Sigmoid colon (tissue), 7 donors: ENCODE results near the gene HTRA2. TPM values are rescaled to one million over a fixed set of nuclear protein-coding genes. Genes with fewer than 3 reads are reported as not detected.
"Not testable (repeated sequence)": the region's sequence is repeated elsewhere in the genome, so short reads cannot be mapped to it uniquely, and the experiment has no call there.

Source experiments
- DNase-seq: peaks from one replicate; pipeline ENCODE4 v3.0.0-alpha.2; 2019
- H3K27ac ChIP-seq, 4 donors: fragments of 200-600 bp; sonication (generic); one replicate each; pipeline ENCODE4 v1.5.1; 2016 to 2019; ENCODE audit warnings: mild to moderate bottlenecking in 1 of 4
- H3K27me3 ChIP-seq, 3 donors: fragments of 200-600 bp; sonication (generic); one replicate each; pipeline ENCODE4 v1.5.1; 2019; ENCODE audit warnings: mild to moderate bottlenecking in 1 of 3
- H3K36me3 ChIP-seq, 4 donors: fragments of 200-600 bp; sonication (generic); one replicate each; pipeline ENCODE4 v1.5.1; 2016 to 2019
- H3K4me1 ChIP-seq, 4 donors: fragments of 200-600 bp; sonication (generic); one replicate each; pipeline ENCODE4 v1.5.1; 2017 to 2019
- H3K4me3 ChIP-seq, 4 donors: fragments of 200-600 bp; sonication (generic); one replicate each; pipeline ENCODE4 v1.5.1; 2017 to 2019; ENCODE audit warnings: mild to moderate bottlenecking in 2 of 4, moderate library complexity in 1 of 4
- H3K9me3 ChIP-seq, 4 donors: fragments of 200-600 bp in 3 of 4; sonication (generic) in 3 of 4; one replicate each; pipeline versions ENCODE4 v1.5.1 to v1.6.1; 2013 to 2019
- EP300 ChIP-seq, 4 donors: sonication (generic); formaldehyde crosslinking; IDR thresholded peaks; one replicate each; pipeline ENCODE4 v1.6.1; 2017; ENCODE audit warnings: antibody characterized with exemption in 4 of 4
- POLR2A ChIP-seq, 2 donors: fragments of 450-650 bp; IDR thresholded peaks; one replicate each; pipeline ENCODE4 v1.6.1; 2016; ENCODE audit warnings: antibody characterized with exemption in 2 of 2, mild to moderate bottlenecking in 2 of 2, moderate library complexity in 2 of 2
- POLR2AphosphoS5 ChIP-seq, 4 donors: sonication (generic); formaldehyde crosslinking; IDR thresholded peaks; one replicate each; pipeline ENCODE4 v1.6.1; 2017; ENCODE audit warnings: antibody characterized with exemption in 4 of 4
- WGBS, 2 donors: extraction: QIAGEN DNeasy Blood & Tissue Kit; methylation state at CpG; one replicate each; pipeline ENCODE4 v1.1.7; 2013; 5-methylcytosine and 5-hydroxymethylcytosine counted together
- intact Hi-C: fragments of 100-400 bp; cut with DNase I; formaldehyde crosslinking; loops from one replicate; pipeline ENCODE4 v1.15.1; 2023
- polyA plus RNA-seq, 3 donors: library from polyadenylated mRNA; stranded (reverse); fragments of 200-250 nt; gene quantifications; one replicate each; pipeline ENCODE4 v1.2.3, GENCODE V29; 2013
- total RNA-seq, 4 donors: library from RNA; depleted of rRNA; stranded (reverse); fragments of >200 nt; gene quantifications; one replicate each; pipeline ENCODE4 v1.1.0, GENCODE V29; 2016
- TF ChIP-seq, protein P1 (sequence below), 4 experiments: fragments of 450-650 bp in 3 of 4; fragments of 200-600 bp in 1 of 4; IDR thresholded peaks; one replicate each; pipeline ENCODE4 v1.5.1; 2016 to 2019; ENCODE audit warnings: antibody characterized with exemption in 4 of 4, mild to moderate bottlenecking in 3 of 4, moderate library complexity in 2 of 4
- donor health status: healthy with polysubstance abuse.
- donor health status: Bipolar disorder and iron deficiency.
- donor health status: healthy.

HTRA2 gene
- total and polyA plus RNA-seq, 7 donors, result 19.7 to 39.8 (median 29.6) TPM

DNA sequence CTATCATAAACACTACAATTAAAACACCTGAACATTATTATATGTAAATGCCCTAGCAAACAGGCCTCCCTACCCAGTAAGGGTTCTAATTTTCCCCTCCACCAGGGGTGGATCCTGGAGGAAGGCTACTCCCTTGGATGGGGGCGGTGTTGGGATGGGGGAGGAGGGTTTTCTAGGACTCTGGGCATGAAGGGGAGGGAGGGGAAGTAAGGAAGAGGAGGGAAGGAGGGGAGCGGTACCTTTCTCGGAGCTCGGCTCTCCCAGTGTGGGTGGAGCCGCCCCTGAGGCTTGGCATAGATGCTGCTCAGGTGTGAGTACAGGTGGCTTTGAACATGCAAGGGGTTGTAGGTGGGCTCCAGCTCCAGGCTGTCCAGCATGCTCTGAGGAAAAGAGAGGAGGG, 30.2 kb downstream of the HTRA2 start:
- Histone ChIP-seq H3K4me3 (no peak overlapping the region), H3K36me3 (no peaks in the 10 kb centered on the region), H3K9me3 (no peaks in the 10 kb centered on the region), H3K27ac (no peak overlapping the region), H3K27me3 (peaks cover 0 to 8% (median 0%) of the 10 kb centered on the region in 3 donors), H3K4me1 (peaks cover 0 to 11% (median 5%) of the 10 kb centered on the region in 4 donors)
- TF ChIP-seq, protein P1, sequence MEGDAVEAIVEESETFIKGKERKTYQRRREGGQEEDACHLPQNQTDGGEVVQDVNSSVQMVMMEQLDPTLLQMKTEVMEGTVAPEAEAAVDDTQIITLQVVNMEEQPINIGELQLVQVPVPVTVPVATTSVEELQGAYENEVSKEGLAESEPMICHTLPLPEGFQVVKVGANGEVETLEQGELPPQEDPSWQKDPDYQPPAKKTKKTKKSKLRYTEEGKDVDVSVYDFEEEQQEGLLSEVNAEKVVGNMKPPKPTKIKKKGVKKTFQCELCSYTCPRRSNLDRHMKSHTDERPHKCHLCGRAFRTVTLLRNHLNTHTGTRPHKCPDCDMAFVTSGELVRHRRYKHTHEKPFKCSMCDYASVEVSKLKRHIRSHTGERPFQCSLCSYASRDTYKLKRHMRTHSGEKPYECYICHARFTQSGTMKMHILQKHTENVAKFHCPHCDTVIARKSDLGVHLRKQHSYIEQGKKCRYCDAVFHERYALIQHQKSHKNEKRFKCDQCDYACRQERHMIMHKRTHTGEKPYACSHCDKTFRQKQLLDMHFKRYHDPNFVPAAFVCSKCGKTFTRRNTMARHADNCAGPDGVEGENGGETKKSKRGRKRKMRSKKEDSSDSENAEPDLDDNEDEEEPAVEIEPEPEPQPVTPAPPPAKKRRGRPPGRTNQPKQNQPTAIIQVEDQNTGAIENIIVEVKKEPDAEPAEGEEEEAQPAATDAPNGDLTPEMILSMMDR (IDR thresholded peaks at IDR 0.05), result no peak
- TF ChIP-seq POLR2A (IDR thresholded peaks at IDR 0.05) (no peak), EP300 (IDR thresholded peaks at IDR 0.05) (no peak), POLR2AphosphoS5 (IDR thresholded peaks at IDR 0.05) (no peak)
- 18 to 54% methylated on average over 5 of the region's 5 CpGs for WGBS, 2 donors
- DNase-seq, result no peak
- intact Hi-C loops, result no loop called here

DNA sequence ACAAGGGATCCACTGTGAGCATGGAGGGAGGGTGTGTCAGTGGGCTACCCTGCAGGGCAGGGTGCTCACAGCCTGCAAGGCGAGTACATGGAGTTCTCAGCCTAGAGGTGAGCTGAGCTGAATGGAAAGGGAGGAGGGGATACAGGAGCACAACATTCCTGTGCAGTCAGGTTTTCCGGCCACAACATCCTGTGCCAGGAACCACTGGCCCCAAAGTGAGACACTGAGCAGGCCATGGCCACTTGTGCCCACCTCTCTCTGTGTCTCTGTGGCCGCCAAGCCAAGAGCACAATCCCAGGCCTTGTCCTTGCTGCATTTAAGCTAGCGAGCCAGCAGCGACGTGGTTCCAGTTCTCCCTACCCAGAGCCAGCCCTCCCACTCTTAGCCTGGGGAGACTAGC, 30.9 kb downstream of the HTRA2 start:
- Histone ChIP-seq H3K4me3 (no peak overlapping the region), H3K4me1 (peaks cover 0 to 5% (median under 1%) of the 10 kb centered on the region in 4 donors), H3K27ac (no peak overlapping the region), H3K27me3 (peaks cover 0 to 8% (median 0%) of the 10 kb centered on the region in 3 donors), H3K36me3 (no peaks in the 10 kb centered on the region), H3K9me3 (no peaks in the 10 kb centered on the region)
- 78 to 84% methylated on average over 6 of the region's 6 CpGs for WGBS, 2 donors
- DNase-seq, result no peak
- TF ChIP-seq, protein P1 (IDR thresholded peaks at IDR 0.05), result no peak
- no peak for TF ChIP-seq POLR2AphosphoS5 (IDR thresholded peaks at IDR 0.05)
- TF ChIP-seq EP300 (IDR thresholded peaks at IDR 0.05), result no peak
- no peak for TF ChIP-seq POLR2A (IDR thresholded peaks at IDR 0.05)
- intact Hi-C loops, result no loop called here

DNA sequence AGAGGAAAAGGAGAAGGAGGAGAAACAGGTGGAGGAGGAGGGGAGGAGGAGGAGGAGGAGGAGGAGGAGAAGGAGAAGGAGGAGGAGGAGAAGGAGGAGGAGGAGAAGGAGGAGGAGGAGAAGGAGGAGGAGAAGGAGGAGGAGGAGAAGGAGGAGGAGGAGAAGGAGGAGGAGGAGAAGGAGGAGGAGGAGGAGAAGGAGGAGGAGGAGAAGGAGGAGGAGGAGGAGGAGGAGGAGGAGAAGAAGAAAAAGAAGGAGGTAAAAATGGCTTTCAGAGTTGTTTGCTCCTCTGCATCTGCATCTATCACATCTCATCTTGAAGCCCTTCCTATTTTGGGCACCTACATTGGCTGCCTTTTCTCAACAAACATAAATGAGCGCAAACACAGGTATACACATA, 31.3 kb downstream of the HTRA2 start:
- H3K36me3 ChIP-seq, DNase-seq, H3K9me3 ChIP-seq, H3K27ac ChIP-seq, H3K27me3 ChIP-seq, H3K4me3 ChIP-seq, H3K4me1 ChIP-seq, intact Hi-C loops: not testable (repeated sequence)
- 95 to 98% methylated on average over 1 of the region's 1 CpG for WGBS, 2 donors

DNA sequence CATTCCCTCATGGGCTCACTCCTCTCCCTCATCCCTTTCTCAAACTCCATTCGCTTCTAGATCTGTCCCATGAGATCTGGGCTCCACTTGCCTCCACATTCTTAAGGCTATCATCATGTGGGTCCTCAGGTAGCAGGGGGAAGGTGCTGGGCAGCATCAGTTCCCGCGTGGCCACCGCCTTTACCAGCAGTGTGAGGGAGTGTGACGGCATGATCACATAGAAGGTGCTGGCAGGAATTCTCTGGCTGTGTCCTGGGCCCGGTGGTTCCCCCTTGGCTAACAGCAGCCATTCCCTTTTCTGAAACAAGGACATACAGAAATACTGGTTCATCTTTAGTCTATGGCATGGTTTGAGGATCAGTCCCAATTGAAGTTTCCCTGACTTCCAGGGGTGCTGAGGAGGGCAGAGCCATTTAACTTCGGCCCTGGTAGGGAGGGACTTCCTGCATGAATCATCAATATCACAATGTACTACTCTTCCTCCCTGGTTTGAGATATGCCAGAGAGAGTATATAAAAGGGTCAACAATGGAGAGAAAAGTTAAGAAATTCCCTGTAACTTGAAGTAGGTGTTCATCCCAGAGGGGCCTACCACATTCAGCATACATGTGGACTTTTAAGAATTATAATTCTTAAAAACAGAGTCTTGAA, 32.5 kb downstream of the HTRA2 start:
- Histone ChIP-seq H3K4me3 (no peak overlapping the region), H3K27ac (no peak overlapping the region), H3K36me3 (no peaks in the 10 kb centered on the region), H3K27me3 (peaks cover 0 to 8% (median 0%) of the 10 kb centered on the region in 3 donors), H3K9me3 (no peaks in the 10 kb centered on the region), H3K4me1 (peaks cover 0 to 9% (median 1%) of the 10 kb centered on the region in 4 donors)
- no peak for DNase-seq
- intact Hi-C loops, result no loop called here
- WGBS, 2 donors, result 86 to 88% methylated on average over 7 of the region's 7 CpGs
- TF ChIP-seq, protein P1 (IDR thresholded peaks at IDR 0.05), result no peak
- TF ChIP-seq POLR2AphosphoS5 (IDR thresholded peaks at IDR 0.05), result no peak
- no peak for TF ChIP-seq POLR2A (IDR thresholded peaks at IDR 0.05)
- no peak for TF ChIP-seq EP300 (IDR thresholded peaks at IDR 0.05)

DNA sequence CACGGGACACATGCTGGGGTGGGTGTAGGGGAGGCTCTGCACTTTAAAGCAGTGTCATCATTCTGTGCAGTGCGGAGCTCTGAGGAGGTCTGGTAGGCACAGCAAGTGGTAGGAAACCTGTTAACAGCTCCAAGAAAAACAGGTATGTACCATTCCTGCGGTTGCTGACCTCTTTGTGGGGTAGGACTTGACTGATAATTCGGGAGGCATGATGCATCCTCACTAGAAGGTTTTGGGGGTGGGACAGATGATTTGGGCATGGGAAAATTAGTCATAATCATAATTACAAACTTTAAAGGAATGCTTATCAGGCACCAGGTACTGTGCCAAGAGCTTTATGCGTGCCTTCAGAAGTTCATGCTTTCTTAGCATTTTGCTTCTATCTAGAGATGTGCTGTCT, 34.5 kb downstream of the HTRA2 start:
- WGBS, 2 donors, result 89 to 91% methylated on average over 5 of the region's 5 CpGs
- DNase-seq, result no peak
- intact Hi-C loops, result no loop called here
- no peak for TF ChIP-seq POLR2A (IDR thresholded peaks at IDR 0.05)
- TF ChIP-seq, protein P1 (IDR thresholded peaks at IDR 0.05), result no peak
- TF ChIP-seq EP300 (IDR thresholded peaks at IDR 0.05), result no peak
- TF ChIP-seq POLR2AphosphoS5 (IDR thresholded peaks at IDR 0.05), result no peak
- H3K36me3 ChIP-seq, result no peaks in the 10 kb centered on the region
- H3K27me3 ChIP-seq, result peaks cover 0 to 8% (median 0%) of the 10 kb centered on the region in 3 donors
- no peaks in the 10 kb centered on the region for H3K9me3 ChIP-seq
- H3K4me3 ChIP-seq, result no peak overlapping the region
- H3K27ac ChIP-seq, result no peak overlapping the region
- peaks cover 0 to 15% (median 11%) of the 10 kb centered on the region in 4 donors for H3K4me1 ChIP-seq
